ENCODE results near the gene SIX2.

Gene SIX2

GRCh38 chr2:45047301-45047700 is 38.0 kb upstream of the SIX2 start:
- ChIA-PET CTCF (interaction anchor here (1.1 kb wide), 1 partner anchor 21 kb away, joined by 3 read pairs; no protein-coding TSS in a partner anchor), POLR2A (no interaction called here)
- TF ChIP-seq FOXK2 (IDR thresholded peaks at IDR 0.05), result no peak
- TF ChIP-seq SUZ12 (IDR thresholded peaks at IDR 0.05), result no peak
- no peak for TF ChIP-seq ARNT (IDR thresholded peaks at IDR 0.05)
- no peak for TF ChIP-seq ELF4 (IDR thresholded peaks at IDR 0.05)
- TF ChIP-seq NFRKB (IDR thresholded peaks at IDR 0.05), result no peak
- TF ChIP-seq LEF1 (IDR thresholded peaks at IDR 0.05; ENCODE audit: borderline replicate concordance), result no peak
- no peak for TF ChIP-seq SP1 (IDR thresholded peaks at IDR 0.05)
- no peak for TF ChIP-seq BHLHE40 (IDR thresholded peaks at IDR 0.05; ENCODE audit: borderline replicate concordance)
- no peak for TF ChIP-seq FOXM1 (IDR thresholded peaks at IDR 0.05; ENCODE audit: borderline replicate concordance)
- no peak for TF ChIP-seq TARDBP (IDR thresholded peaks at IDR 0.05)
- TF ChIP-seq FOXA1 (IDR thresholded peaks at IDR 0.05), result no peak
- TF ChIP-seq, protein P1, sequence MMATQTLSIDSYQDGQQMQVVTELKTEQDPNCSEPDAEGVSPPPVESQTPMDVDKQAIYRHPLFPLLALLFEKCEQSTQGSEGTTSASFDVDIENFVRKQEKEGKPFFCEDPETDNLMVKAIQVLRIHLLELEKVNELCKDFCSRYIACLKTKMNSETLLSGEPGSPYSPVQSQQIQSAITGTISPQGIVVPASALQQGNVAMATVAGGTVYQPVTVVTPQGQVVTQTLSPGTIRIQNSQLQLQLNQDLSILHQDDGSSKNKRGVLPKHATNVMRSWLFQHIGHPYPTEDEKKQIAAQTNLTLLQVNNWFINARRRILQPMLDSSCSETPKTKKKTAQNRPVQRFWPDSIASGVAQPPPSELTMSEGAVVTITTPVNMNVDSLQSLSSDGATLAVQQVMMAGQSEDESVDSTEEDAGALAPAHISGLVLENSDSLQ (IDR thresholded peaks at IDR 0.05), result no peak
- no peak for TF ChIP-seq HDGF (IDR thresholded peaks at IDR 0.05; ENCODE audit: borderline replicate concordance)
- no peak for TF ChIP-seq CTBP1 (IDR thresholded peaks at IDR 0.05; ENCODE audit: borderline replicate concordance)
- no peak for TF ChIP-seq ZNF384 (IDR thresholded peaks at IDR 0.05)
- no peak for DNase-seq (ENCODE audit: extremely low spot score)

GRCh38 chr2:45046786-45047185 is 37.5 kb upstream of the SIX2 start:
- TF ChIP-seq, protein P1 (IDR thresholded peaks at IDR 0.05), result no peak
- no peak for TF ChIP-seq FOXA1 (IDR thresholded peaks at IDR 0.05)
- no peak for TF ChIP-seq NFRKB (IDR thresholded peaks at IDR 0.05)
- ChIA-PET POLR2A (no interaction called here), CTCF (no interaction called here)

GRCh38 chr2:45045706-45046105 is 36.5 kb upstream of the SIX2 start:
- CTCF ChIA-PET, result no interaction called here
- POLR2A ChIA-PET, result no interaction called here
- no peak for TF ChIP-seq FOXA1 (IDR thresholded peaks at IDR 0.05)
- no peak for TF ChIP-seq LEF1 (IDR thresholded peaks at IDR 0.05; ENCODE audit: borderline replicate concordance)
- no peak for TF ChIP-seq TARDBP (IDR thresholded peaks at IDR 0.05)
- TF ChIP-seq, protein P1 (IDR thresholded peaks at IDR 0.05), result no peak
- no peak for TF ChIP-seq ARNT (IDR thresholded peaks at IDR 0.05)
- TF ChIP-seq NFRKB (IDR thresholded peaks at IDR 0.05), result no peak
- TF ChIP-seq CTBP1 (IDR thresholded peaks at IDR 0.05; ENCODE audit: borderline replicate concordance), result no peak
- no peak for TF ChIP-seq SP1 (IDR thresholded peaks at IDR 0.05)
- no peak for TF ChIP-seq BHLHE40 (IDR thresholded peaks at IDR 0.05; ENCODE audit: borderline replicate concordance)
- no peak for TF ChIP-seq HDGF (IDR thresholded peaks at IDR 0.05; ENCODE audit: borderline replicate concordance)
- TF ChIP-seq SUZ12 (IDR thresholded peaks at IDR 0.05), result no peak
- no peak for TF ChIP-seq FOXM1 (IDR thresholded peaks at IDR 0.05; ENCODE audit: borderline replicate concordance)
- no peak for TF ChIP-seq ZNF384 (IDR thresholded peaks at IDR 0.05)
- no peak for TF ChIP-seq L3MBTL2 (conservative IDR thresholded peaks at IDR 0.05)
- TF ChIP-seq FOXK2 (IDR thresholded peaks at IDR 0.05), result no peak
- TF ChIP-seq ELF4 (IDR thresholded peaks at IDR 0.05), result no peak
- DNase-seq (ENCODE audit: extremely low spot score), result no peak

More at GRCh38 chr2:45046786-45047185, 37.5 kb upstream of the SIX2 start:
- DNase-seq (ENCODE audit: extremely low spot score), result no peak

GRCh38 chr2:45044916-45045315 is 35.7 kb upstream of the SIX2 start:
- CTCF ChIA-PET, result no interaction called here
- DNase-seq (ENCODE audit: extremely low spot score), result no peak
- TF ChIP-seq SP1 (IDR thresholded peaks at IDR 0.05) (no peak), NFRKB (IDR thresholded peaks at IDR 0.05) (no peak), ARNT (IDR thresholded peaks at IDR 0.05) (no peak), SUZ12 (IDR thresholded peaks at IDR 0.05) (no peak), ZNF384 (IDR thresholded peaks at IDR 0.05) (no peak), ELF4 (IDR thresholded peaks at IDR 0.05) (no peak), L3MBTL2 (conservative IDR thresholded peaks at IDR 0.05) (no peak)
- TF ChIP-seq, protein P1 (IDR thresholded peaks at IDR 0.05), result no peak
- POLR2A ChIA-PET, result no interaction called here

- TF ChIP-seq CTBP1 (IDR thresholded peaks at IDR 0.05; ENCODE audit: borderline replicate concordance), result no peak
- no peak for TF ChIP-seq FOXK2 (IDR thresholded peaks at IDR 0.05)
- TF ChIP-seq LEF1 (IDR thresholded peaks at IDR 0.05; ENCODE audit: borderline replicate concordance), result no peak
- no peak for TF ChIP-seq FOXM1 (IDR thresholded peaks at IDR 0.05; ENCODE audit: borderline replicate concordance)
- no peak for TF ChIP-seq ARNT (IDR thresholded peaks at IDR 0.05)
- TF ChIP-seq NFRKB (IDR thresholded peaks at IDR 0.05), result no peak
- TF ChIP-seq ELF4 (IDR thresholded peaks at IDR 0.05), result no peak
- TF ChIP-seq ZNF384 (IDR thresholded peaks at IDR 0.05), result no peak
- TF ChIP-seq SP1 (IDR thresholded peaks at IDR 0.05), result no peak
- TF ChIP-seq BHLHE40 (IDR thresholded peaks at IDR 0.05; ENCODE audit: borderline replicate concordance), result no peak
- TF ChIP-seq, protein P1 (IDR thresholded peaks at IDR 0.05), result no peak
- TF ChIP-seq TARDBP (IDR thresholded peaks at IDR 0.05), result no peak
- TF ChIP-seq HDGF (IDR thresholded peaks at IDR 0.05; ENCODE audit: borderline replicate concordance), result no peak
- no peak for TF ChIP-seq SUZ12 (IDR thresholded peaks at IDR 0.05)
- no peak for TF ChIP-seq L3MBTL2 (conservative IDR thresholded peaks at IDR 0.05)
- no peak for TF ChIP-seq FOXA1 (IDR thresholded peaks at IDR 0.05)
- ChIA-PET CTCF (no interaction called here), POLR2A (no interaction called here)
- DNase-seq (ENCODE audit: extremely low spot score), result no peak
These were observed 33.9 kb upstream of the SIX2 start for GRCh38 chr2:45043174-45043573.

Measured in HEK293T (cell line).